ENCODE measurements around the gene GNPDA1. TPM values are rescaled to one million over a fixed set of nuclear protein-coding genes. Genes with fewer than 3 reads are reported as not detected.

GNPDA1 gene
- total RNA-seq, 1 donor from 2014 or later = 20.2 TPM

DNA sequence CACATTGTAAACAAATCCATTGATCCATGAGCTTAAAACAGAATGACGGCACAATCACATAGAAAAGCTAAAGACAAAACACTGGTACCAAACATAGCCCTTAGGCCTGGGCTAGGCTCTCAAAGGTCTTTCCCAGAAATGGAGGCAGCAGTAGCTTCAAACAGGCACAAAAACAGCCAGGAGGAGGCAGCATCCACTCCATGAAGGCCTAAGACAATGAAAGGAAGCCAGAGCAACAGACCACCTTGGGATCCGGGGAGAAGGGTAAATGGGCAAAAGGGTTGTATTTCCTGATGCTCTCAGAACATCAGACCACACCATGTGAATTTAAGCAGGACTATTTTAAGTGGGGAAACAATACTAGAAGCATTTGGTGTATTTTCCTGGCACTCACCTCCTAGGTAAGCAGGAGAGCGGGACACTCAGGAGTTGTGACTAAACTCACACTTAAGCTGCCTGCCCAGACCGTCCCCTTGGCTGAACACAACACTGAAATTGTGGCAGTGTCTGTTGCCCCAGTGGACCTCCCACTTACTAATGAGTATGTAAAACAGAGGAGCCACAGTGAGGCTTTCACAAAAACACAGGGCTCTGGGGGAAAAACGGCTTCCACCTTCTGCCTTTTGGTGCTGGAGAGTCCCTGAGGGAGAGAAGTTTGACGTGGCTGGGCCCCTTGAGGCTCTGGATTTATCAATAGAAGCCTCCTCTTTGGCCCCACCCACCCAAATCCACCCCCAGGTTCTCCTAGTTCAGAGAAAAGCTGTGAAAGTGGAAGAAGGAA is 11.9 kb downstream of the GNPDA1 start:
- TF ChIP-seq, protein P1, sequence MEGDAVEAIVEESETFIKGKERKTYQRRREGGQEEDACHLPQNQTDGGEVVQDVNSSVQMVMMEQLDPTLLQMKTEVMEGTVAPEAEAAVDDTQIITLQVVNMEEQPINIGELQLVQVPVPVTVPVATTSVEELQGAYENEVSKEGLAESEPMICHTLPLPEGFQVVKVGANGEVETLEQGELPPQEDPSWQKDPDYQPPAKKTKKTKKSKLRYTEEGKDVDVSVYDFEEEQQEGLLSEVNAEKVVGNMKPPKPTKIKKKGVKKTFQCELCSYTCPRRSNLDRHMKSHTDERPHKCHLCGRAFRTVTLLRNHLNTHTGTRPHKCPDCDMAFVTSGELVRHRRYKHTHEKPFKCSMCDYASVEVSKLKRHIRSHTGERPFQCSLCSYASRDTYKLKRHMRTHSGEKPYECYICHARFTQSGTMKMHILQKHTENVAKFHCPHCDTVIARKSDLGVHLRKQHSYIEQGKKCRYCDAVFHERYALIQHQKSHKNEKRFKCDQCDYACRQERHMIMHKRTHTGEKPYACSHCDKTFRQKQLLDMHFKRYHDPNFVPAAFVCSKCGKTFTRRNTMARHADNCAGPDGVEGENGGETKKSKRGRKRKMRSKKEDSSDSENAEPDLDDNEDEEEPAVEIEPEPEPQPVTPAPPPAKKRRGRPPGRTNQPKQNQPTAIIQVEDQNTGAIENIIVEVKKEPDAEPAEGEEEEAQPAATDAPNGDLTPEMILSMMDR (IDR thresholded peaks at IDR 0.05; ENCODE audit: partially characterized antibody, unreplicated experiment) = no peak
- Mint-ChIP-seq H3K36me3 (ENCODE audit: unreplicated experiment) (peaks cover 10% of the 10 kb centered on the region), H3K4me1 (ENCODE audit: low read depth, unreplicated experiment) (peaks cover 2% of the 10 kb centered on the region), H3K27me3 (ENCODE audit: unreplicated experiment) (peaks cover 5% of the 10 kb centered on the region), H3K9me3 (ENCODE audit: unreplicated experiment) (peaks cover 5% of the 10 kb centered on the region), H3K27ac (ENCODE audit: unreplicated experiment) (peak overlapping the region; percentile 48), H3K4me3 (ENCODE audit: unreplicated experiment) (no peak overlapping the region)
- no peak for DNase-seq

GRCh38 chr5:142000173-142000572 is 12.7 kb downstream of the GNPDA1 start:
- Mint-ChIP-seq H3K4me1 (ENCODE audit: low read depth, unreplicated experiment) (peaks cover 2% of the 10 kb centered on the region), H3K27ac (ENCODE audit: unreplicated experiment) (no peak overlapping the region), H3K27me3 (ENCODE audit: unreplicated experiment) (peaks cover 5% of the 10 kb centered on the region), H3K4me3 (ENCODE audit: unreplicated experiment) (no peak overlapping the region), H3K36me3 (ENCODE audit: unreplicated experiment) (peaks cover 14% of the 10 kb centered on the region), H3K9me3 (ENCODE audit: unreplicated experiment) (peaks cover 5% of the 10 kb centered on the region)
- no peak for DNase-seq
- TF ChIP-seq, protein P1 (IDR thresholded peaks at IDR 0.05; ENCODE audit: partially characterized antibody, unreplicated experiment) = no peak

DNA sequence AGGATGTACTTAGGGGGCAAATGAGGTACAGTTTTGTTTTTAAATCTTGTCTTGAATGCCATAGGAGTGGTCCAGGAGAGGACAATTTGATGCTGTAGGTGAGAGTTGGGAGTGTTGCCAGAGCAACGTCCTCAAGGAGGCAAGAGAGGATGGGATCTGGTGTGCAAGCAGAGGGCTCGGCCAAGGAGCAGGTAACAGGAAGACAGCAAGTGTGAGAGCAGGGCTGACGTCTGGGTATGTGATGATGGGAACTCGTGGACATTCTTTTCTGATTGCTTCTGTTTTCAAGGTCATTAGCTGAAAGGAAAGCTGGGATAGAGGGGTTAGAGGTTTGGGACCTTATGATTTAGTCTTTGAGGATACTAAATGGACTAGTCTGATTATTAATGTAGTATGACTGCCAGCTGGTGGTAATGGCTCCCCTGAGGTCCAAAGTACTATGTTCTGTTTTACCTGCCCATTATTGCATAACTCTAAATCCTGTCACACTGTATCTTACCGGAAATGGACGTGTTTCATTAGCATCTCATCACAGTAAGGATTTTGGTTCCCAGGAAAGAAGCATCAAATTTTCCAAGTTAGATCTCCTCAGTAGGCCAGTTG is 15.4 kb downstream of the GNPDA1 start:
- H3K4me1 Mint-ChIP-seq (ENCODE audit: low read depth, unreplicated experiment) = peaks cover 9% of the 10 kb centered on the region
- H3K36me3 Mint-ChIP-seq (ENCODE audit: unreplicated experiment) = peaks cover 14% of the 10 kb centered on the region
- DNase-seq = no peak
- peaks cover 3% of the 10 kb centered on the region for H3K27me3 Mint-ChIP-seq (ENCODE audit: unreplicated experiment)
- TF ChIP-seq, protein P1 (IDR thresholded peaks at IDR 0.05; ENCODE audit: partially characterized antibody, unreplicated experiment) = no peak
- no peak overlapping the region for H3K4me3 Mint-ChIP-seq (ENCODE audit: unreplicated experiment)
- peaks cover 5% of the 10 kb centered on the region for H3K9me3 Mint-ChIP-seq (ENCODE audit: unreplicated experiment)
- H3K27ac Mint-ChIP-seq (ENCODE audit: unreplicated experiment) = no peak overlapping the region

- peaks cover 12% of the 10 kb centered on the region for H3K36me3 Mint-ChIP-seq (ENCODE audit: unreplicated experiment)
- TF ChIP-seq, protein P1 (IDR thresholded peaks at IDR 0.05; ENCODE audit: partially characterized antibody, unreplicated experiment) = no peak
- no peak overlapping the region for H3K4me3 Mint-ChIP-seq (ENCODE audit: unreplicated experiment)
- H3K27me3 Mint-ChIP-seq (ENCODE audit: unreplicated experiment) = peaks cover 5% of the 10 kb centered on the region
- no peak overlapping the region for H3K27ac Mint-ChIP-seq (ENCODE audit: unreplicated experiment)
- DNase-seq = no peak
- peaks cover 5% of the 10 kb centered on the region for H3K9me3 Mint-ChIP-seq (ENCODE audit: unreplicated experiment)
- peaks cover 7% of the 10 kb centered on the region for H3K4me1 Mint-ChIP-seq (ENCODE audit: low read depth, unreplicated experiment)
Observed at GRCh38 chr5:141995656-141996055, 17.2 kb downstream of the GNPDA1 start.
